Endodermal cell (in vitro differentiated cells): ENCODE measurements around the gene TAF4B. TPM values are rescaled to one million over a fixed set of nuclear protein-coding genes. Genes with fewer than 3 reads are reported as not detected.

Experiments
- DNase-seq: peaks from one replicate; pipeline ENCODE4 v3.0.0-alpha.2; 2017
- H3K27ac ChIP-seq: 2 replicates; pipeline ENCODE4 v1.5.1; 2013; ENCODE audit warnings: mild to moderate bottlenecking, low read depth, low read length, moderate library complexity
- H3K27me3 ChIP-seq: 2 replicates; pipeline ENCODE4 v1.6.1; 2013; ENCODE audit warnings: mild to moderate bottlenecking, low read length, moderate library complexity; ENCODE audit not compliant: insufficient read depth, control insufficient read depth, poor library complexity, severe bottlenecking
- H3K36me3 ChIP-seq: 2 replicates; pipeline ENCODE4 v1.7.0; 2013; ENCODE audit warnings: mild to moderate bottlenecking, low read length, moderate library complexity; ENCODE audit not compliant: control insufficient read depth, insufficient read depth
- H3K4me1 ChIP-seq: one replicate; pipeline ENCODE4 v1.7.0; 2013; ENCODE audit warnings: low read length; ENCODE audit not compliant: control insufficient read depth, insufficient read depth
- H3K4me3 ChIP-seq: 2 replicates; pipeline ENCODE4 v1.5.1; 2013; ENCODE audit warnings: mild to moderate bottlenecking, low read length, moderate library complexity
- H3K9ac ChIP-seq: 2 replicates; pipeline ENCODE4 v1.6.1; 2013; ENCODE audit warnings: mild to moderate bottlenecking, low read length, moderate library complexity; ENCODE audit not compliant: poor library complexity, severe bottlenecking; ENCODE audit errors: extremely low read depth
- H3K9me3 ChIP-seq: 2 replicates; pipeline ENCODE4 v1.6.1; 2013; ENCODE audit warnings: mild to moderate bottlenecking, low read length, moderate library complexity; ENCODE audit not compliant: control insufficient read depth
- H3K27ac Mint-ChIP-seq: 2 replicates; pipeline ENCODE4 v1.8.0; 2020; ENCODE audit warnings: mixed read lengths
- H3K27me3 Mint-ChIP-seq: 2 replicates; pipeline ENCODE4 v1.8.0; 2021; ENCODE audit warnings: mild to moderate bottlenecking, mixed read lengths; ENCODE audit not compliant: insufficient read depth
- H3K36me3 Mint-ChIP-seq: 2 replicates; pipeline ENCODE4 v1.8.0; 2020; ENCODE audit warnings: low read depth, mixed read lengths
- H3K4me1 Mint-ChIP-seq: 2 replicates; pipeline ENCODE4 v1.8.0; 2020; ENCODE audit warnings: mixed read lengths
- H3K4me3 Mint-ChIP-seq: 2 replicates; pipeline ENCODE4 v1.8.0; 2020; ENCODE audit warnings: mild to moderate bottlenecking, moderate library complexity, mixed read lengths
- H3K9me3 Mint-ChIP-seq: 2 replicates; pipeline ENCODE4 v1.8.0; 2020; ENCODE audit warnings: mild to moderate bottlenecking, mixed read lengths
- whole genome bisulfite sequencing, 2 experiments: methylation state at CpG; one replicate each; pipeline versions ENCODE4 v1.1.5 to v1.1.7; 2013; ENCODE audit warnings: missing lambda C conversion rate in 2 of 2, mixed read lengths in 1 of 2; ENCODE audit not compliant: insufficient coverage in 1 of 2, insufficient read length in 1 of 2; 5-methylcytosine and 5-hydroxymethylcytosine counted together
- long read RNA-seq, 4 experiments: library from polyadenylated mRNA in 2 of 4; library from RNA in 1 of 4; library from capped mRNA in 1 of 4; stranded (forward) in 3 of 4; unstranded in 1 of 4; transcript quantifications; one replicate each; pipeline ENCODE4 v2.0.0, GENCODE V29; 2020 to 2021; ENCODE audit warnings: inconsistent platforms in 1 of 4
- polyA plus RNA-seq, 2 experiments: library from polyadenylated mRNA; stranded (reverse); fragments of 50-300 nt; gene quantifications; one replicate each; pipeline ENCODE4 v1.2.3, GENCODE V29; 2013
- total RNA-seq, 2 donors: library from RNA; stranded (reverse); fragmentation: NEBNext Ultra II Directional in 1 of 2; extraction: Animal tissue kit (Norgen Biotek cat#: 25700) in 1 of 2; gene quantifications; 2 replicates in 1 of 2; 3 replicates in 1 of 2; pipeline ENCODE4 v1.2.1, GENCODE V29; 2021
- TF ChIP-seq, protein P1 (sequence below): fragments of 200-600 bp; sonication (generic); conservative IDR thresholded peaks from 2 replicates; pipeline ENCODE4 v1.5.0; 2021; ENCODE audit warnings: antibody characterized with exemption, mild to moderate bottlenecking

TAF4B gene, protein sequence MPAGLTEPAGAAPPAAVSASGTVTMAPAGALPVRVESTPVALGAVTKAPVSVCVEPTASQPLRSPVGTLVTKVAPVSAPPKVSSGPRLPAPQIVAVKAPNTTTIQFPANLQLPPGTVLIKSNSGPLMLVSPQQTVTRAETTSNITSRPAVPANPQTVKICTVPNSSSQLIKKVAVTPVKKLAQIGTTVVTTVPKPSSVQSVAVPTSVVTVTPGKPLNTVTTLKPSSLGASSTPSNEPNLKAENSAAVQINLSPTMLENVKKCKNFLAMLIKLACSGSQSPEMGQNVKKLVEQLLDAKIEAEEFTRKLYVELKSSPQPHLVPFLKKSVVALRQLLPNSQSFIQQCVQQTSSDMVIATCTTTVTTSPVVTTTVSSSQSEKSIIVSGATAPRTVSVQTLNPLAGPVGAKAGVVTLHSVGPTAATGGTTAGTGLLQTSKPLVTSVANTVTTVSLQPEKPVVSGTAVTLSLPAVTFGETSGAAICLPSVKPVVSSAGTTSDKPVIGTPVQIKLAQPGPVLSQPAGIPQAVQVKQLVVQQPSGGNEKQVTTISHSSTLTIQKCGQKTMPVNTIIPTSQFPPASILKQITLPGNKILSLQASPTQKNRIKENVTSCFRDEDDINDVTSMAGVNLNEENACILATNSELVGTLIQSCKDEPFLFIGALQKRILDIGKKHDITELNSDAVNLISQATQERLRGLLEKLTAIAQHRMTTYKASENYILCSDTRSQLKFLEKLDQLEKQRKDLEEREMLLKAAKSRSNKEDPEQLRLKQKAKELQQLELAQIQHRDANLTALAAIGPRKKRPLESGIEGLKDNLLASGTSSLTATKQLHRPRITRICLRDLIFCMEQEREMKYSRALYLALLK
- total RNA-seq, result 1 to 10 TPM; 6.9 to 7.7 TPM
- polyA plus RNA-seq (2013, experiment 1 of 2), result 3.5 TPM
- polyA plus RNA-seq (2013, experiment 2 of 2), result 3.2 TPM
- long read RNA-seq, experiment 1, partial matches to known transcripts, result 0 of 2 reads
- long read RNA-seq, experiment 1, other reads (novel, unspliced or antisense), result 2 of 2 reads
- long read RNA-seq, experiment 2, full-length matches to known transcripts, result 15 of 21 reads
- long read RNA-seq, experiment 2, partial matches to known transcripts, result 2 of 21 reads
- long read RNA-seq, experiment 2, other reads (novel, unspliced or antisense), result 4 of 21 reads
- long read RNA-seq, experiment 3, full-length matches to known transcripts, result 43 of 55 reads
- long read RNA-seq, experiment 3, partial matches to known transcripts, result 7 of 55 reads
- long read RNA-seq, experiment 3, other reads (novel, unspliced or antisense), result 5 of 55 reads
- long read RNA-seq, experiment 4, partial matches to known transcripts, result 0 of 1 reads
- long read RNA-seq, experiment 4, other reads (novel, unspliced or antisense), result 1 of 1 reads

DNA sequence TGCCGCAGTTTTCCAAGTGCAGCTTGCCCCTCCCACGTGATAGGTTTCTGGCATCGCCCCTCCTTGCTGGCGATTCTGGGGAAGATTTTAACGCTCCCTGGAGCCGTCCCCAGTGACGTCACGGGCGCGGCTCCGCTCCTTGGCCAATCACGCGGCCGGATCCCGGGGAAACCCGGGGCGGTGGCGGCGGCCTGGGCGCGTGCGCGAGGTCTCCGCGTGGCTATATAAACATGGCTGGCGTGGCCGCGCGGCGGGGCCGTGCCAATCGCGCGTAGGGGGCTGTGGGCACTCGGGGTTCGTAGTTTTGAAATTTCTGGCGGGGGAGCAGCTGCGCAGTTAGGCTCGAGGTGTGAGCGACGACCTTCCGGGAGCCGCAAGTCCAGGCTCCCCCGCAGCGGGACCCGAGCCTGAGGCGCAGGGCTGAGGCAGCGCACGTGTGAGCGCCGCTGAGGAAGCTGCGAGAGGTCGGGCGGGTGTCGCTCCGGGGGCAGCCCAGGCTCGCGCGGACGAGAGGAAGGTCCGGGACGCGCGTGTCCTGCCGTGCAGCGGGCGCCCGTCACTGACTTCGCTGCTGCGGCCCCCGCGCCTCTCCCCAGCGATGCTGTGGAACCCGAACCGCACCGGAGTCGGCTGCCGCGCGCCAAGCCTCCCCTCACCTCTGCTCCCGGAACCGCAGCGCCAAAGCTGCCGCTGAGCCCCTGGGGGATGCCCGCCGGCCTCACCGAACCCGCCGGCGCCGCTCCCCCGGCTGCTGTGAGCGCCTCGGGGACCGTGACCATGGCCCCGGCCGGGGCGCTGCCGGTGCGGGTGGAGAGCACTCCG, at the start of gene TAF4B:
TAF4B (plus strand) TSS at position 217 of the 822 bp plus-strand sequence; CDS start at position 706, 489 bp downstream.
- peak; percentile 97 for DNase-seq
- H3K4me1 ChIP-seq, result peaks cover 4% of the 10 kb centered on the region
- TF ChIP-seq, protein P1, sequence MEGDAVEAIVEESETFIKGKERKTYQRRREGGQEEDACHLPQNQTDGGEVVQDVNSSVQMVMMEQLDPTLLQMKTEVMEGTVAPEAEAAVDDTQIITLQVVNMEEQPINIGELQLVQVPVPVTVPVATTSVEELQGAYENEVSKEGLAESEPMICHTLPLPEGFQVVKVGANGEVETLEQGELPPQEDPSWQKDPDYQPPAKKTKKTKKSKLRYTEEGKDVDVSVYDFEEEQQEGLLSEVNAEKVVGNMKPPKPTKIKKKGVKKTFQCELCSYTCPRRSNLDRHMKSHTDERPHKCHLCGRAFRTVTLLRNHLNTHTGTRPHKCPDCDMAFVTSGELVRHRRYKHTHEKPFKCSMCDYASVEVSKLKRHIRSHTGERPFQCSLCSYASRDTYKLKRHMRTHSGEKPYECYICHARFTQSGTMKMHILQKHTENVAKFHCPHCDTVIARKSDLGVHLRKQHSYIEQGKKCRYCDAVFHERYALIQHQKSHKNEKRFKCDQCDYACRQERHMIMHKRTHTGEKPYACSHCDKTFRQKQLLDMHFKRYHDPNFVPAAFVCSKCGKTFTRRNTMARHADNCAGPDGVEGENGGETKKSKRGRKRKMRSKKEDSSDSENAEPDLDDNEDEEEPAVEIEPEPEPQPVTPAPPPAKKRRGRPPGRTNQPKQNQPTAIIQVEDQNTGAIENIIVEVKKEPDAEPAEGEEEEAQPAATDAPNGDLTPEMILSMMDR, result no peak
- no peaks in the 10 kb centered on the region for H3K36me3 ChIP-seq
- peaks cover under 1% of the 10 kb centered on the region for H3K9me3 ChIP-seq
- peaks cover 10% of the 10 kb centered on the region for H3K27me3 Mint-ChIP-seq
- no peaks in the 10 kb centered on the region for H3K27me3 ChIP-seq
- peak within 1 kb of the TSS; percentile 79 for H3K4me3 Mint-ChIP-seq
- peak within 1 kb of the TSS; percentile 77 for H3K9ac ChIP-seq
- peaks cover 22% of the 10 kb centered on the region for H3K4me1 Mint-ChIP-seq
- peak within 1 kb of the TSS; percentile 85 for H3K4me3 ChIP-seq
- H3K36me3 Mint-ChIP-seq, result peaks cover under 1% of the 10 kb centered on the region
- peaks cover 2% of the 10 kb centered on the region for H3K9me3 Mint-ChIP-seq
- H3K27ac ChIP-seq, result no peak within 1 kb of the TSS
- WGBS, 2 experiments, result 0% methylated on average over 31 to 101 of the region's 101 CpGs
- peak within 1 kb of the TSS; percentile 97 for H3K27ac Mint-ChIP-seq

DNA sequence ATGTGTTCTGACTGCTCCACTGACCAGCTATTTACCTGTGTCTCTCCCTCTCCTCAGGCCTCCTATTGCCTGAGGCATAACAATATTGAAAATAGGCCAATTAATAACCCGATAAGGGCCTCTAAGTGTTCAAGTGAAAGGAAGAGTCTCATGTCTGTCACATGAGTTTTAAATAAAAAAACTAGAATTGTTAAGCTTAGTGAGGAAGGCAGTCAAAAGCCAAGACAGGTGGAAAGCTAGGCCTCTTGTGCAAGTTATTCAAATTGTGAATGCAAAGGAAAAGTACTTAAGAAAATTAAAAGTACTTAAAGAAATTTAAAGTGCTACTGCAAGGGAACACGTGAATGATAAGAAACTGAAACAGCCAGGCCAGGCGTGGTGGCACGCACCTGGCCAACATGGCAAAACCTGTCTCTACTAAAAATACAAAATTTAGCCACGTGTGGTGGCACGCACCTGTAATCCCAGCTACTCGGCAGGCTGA, 44.9 kb upstream of the TAF4B start:
- DNase-seq, result no peak
- no peaks in the 10 kb centered on the region for H3K27me3 Mint-ChIP-seq
- H3K36me3 Mint-ChIP-seq, result no peaks in the 10 kb centered on the region
- no peaks in the 10 kb centered on the region for H3K36me3 ChIP-seq
- no peak overlapping the region for H3K27ac ChIP-seq
- H3K9me3 ChIP-seq, result no peaks in the 10 kb centered on the region
- H3K4me3 Mint-ChIP-seq, result no peak overlapping the region
- no peaks in the 10 kb centered on the region for H3K4me1 ChIP-seq
- no peaks in the 10 kb centered on the region for H3K9me3 Mint-ChIP-seq
- TF ChIP-seq, protein P1, result no peak
- no peaks in the 10 kb centered on the region for H3K27me3 ChIP-seq
- H3K27ac Mint-ChIP-seq, result no peak overlapping the region
- no peak overlapping the region for H3K9ac ChIP-seq
- H3K4me1 Mint-ChIP-seq, result no peaks in the 10 kb centered on the region
- no peak overlapping the region for H3K4me3 ChIP-seq
- 86 to 91% methylated on average over 6 to 7 of the region's 7 CpGs for WGBS, 2 experiments
